ENCODE results near the gene SSTR4. TPM values are rescaled to one million over a fixed set of nuclear protein-coding genes. Genes with fewer than 3 reads are reported as not detected.

Gene SSTR4
- total and polyA plus RNA-seq, 9 of the 15 experiments (the other 6 are each of a cell fraction or from before 2014, with no cell fraction given) = not detected

GRCh38 chr20:23060629-23061028 lies 25.5 kb downstream of the SSTR4 start (continued):
- TF ChIP-seq, protein P1, sequence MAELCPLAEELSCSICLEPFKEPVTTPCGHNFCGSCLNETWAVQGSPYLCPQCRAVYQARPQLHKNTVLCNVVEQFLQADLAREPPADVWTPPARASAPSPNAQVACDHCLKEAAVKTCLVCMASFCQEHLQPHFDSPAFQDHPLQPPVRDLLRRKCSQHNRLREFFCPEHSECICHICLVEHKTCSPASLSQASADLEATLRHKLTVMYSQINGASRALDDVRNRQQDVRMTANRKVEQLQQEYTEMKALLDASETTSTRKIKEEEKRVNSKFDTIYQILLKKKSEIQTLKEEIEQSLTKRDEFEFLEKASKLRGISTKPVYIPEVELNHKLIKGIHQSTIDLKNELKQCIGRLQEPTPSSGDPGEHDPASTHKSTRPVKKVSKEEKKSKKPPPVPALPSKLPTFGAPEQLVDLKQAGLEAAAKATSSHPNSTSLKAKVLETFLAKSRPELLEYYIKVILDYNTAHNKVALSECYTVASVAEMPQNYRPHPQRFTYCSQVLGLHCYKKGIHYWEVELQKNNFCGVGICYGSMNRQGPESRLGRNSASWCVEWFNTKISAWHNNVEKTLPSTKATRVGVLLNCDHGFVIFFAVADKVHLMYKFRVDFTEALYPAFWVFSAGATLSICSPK (IDR thresholded peaks at IDR 0.05; ENCODE audit: borderline replicate concordance) = no peak
- TF ChIP-seq ARID1B (IDR thresholded peaks at IDR 0.05) (peak; percentile 77), SMARCA4 (IDR thresholded peaks at IDR 0.05) (peak; percentile 31; the same call in 1 of the 2 replicates), HDAC8 (tag; IDR thresholded peaks at IDR 0.05) (no peak), ZNF778 (CRISPR knock-in tag; IDR thresholded peaks at IDR 0.05) (no peak), YBX1 (IDR thresholded peaks at IDR 0.05) (no peak), TRIM24 (IDR thresholded peaks at IDR 0.05) (0 out of 4 replicates have a peak, but pooled peaks of 1 of the 2 experiments have one; percentile 19), BRCA1 (IDR thresholded peaks at IDR 0.05) (no peak), BRCA1 (CRISPR knock-in tag; IDR thresholded peaks at IDR 0.05) (no peak), NCOR1 (IDR thresholded peaks at IDR 0.05) (peak; percentile 77), CAMTA2 (CRISPR knock-in tag; conservative IDR thresholded peaks at IDR 0.05) (no peak), PTBP1 (IDR thresholded peaks at IDR 0.05; ENCODE audit: low read depth, low read length) (no peak), PCBP2 (IDR thresholded peaks at IDR 0.05; ENCODE audit: low read depth, low read length, poor library complexity, severe bottlenecking) (no peak), ZNF830 (CRISPR knock-in tag; IDR thresholded peaks at IDR 0.05) (no peak), TSC22D4 (tag; IDR thresholded peaks at IDR 0.05) (no peak), NFE2 (IDR thresholded peaks at IDR 0.05; ENCODE audit: low read depth) (no peak), TEAD4 (IDR thresholded peaks at IDR 0.05; ENCODE audit: low read length) (peak; percentile 54), TEAD4 (CRISPR knock-in tag; IDR thresholded peaks at IDR 0.05; ENCODE audit: borderline replicate concordance) (no peak), ZNF143 (CRISPR knock-in tag; IDR thresholded peaks at IDR 0.05) (no peak), GABPB2 (CRISPR knock-in tag; conservative IDR thresholded peaks at IDR 0.05) (no peak), ZNF75A (CRISPR knock-in tag; IDR thresholded peaks at IDR 0.05) (no peak), NR3C1 (CRISPR knock-in tag; IDR thresholded peaks at IDR 0.05) (no peak), PHTF2 (CRISPR knock-in tag; IDR thresholded peaks at IDR 0.05) (no peak), ID3 (CRISPR knock-in tag; IDR thresholded peaks at IDR 0.05) (no peak), ID3 (tag; IDR thresholded peaks at IDR 0.05) (no peak), ZNF766 (CRISPR knock-in tag; conservative IDR thresholded peaks at IDR 0.05) (no peak), SMARCA5 (IDR thresholded peaks at IDR 0.05) (no peak)
